Measurements from ENCODE around the gene BICC1.

BICC1 gene

DNA sequence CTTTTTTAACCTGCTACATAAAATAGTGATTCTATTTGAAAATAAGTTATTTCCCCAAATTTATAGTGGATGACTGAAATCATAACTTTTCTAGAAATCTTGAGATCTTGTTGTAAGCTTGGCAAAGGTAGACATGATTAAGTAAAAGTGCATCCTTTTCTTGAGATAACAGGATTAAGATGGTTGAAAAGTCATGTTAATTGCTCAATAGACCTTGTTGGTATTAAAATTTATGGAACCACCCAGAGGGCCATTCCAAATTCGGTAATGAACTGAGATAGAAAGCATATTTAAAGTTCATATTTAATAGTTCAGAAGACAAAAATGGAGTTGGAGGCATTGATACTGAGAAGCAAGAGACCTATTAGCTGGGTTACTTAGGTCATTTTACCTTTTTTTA, 139.1 kb downstream of the BICC1 start:
- DNase-seq: no peak

DNA sequence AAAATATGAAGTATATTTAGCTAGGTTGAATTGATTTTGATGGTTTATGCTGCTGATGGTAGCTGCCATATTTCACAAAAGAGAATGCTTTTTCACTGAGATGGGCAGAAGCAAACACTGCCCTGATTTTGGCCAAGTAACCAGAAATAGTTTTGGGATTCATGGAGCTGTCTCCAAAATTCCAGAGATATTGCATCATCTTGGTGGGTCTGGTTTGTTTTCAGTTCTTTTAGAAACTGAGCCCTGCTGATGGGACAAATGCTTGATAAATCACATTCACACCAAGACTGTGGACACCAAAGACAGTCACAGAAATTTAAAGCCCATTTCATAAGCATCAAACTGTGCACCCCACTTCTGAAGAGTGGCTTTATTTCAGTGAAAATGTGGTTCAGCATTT, 140.5 kb downstream of the BICC1 start:
- DNase-seq: no peak

DNA sequence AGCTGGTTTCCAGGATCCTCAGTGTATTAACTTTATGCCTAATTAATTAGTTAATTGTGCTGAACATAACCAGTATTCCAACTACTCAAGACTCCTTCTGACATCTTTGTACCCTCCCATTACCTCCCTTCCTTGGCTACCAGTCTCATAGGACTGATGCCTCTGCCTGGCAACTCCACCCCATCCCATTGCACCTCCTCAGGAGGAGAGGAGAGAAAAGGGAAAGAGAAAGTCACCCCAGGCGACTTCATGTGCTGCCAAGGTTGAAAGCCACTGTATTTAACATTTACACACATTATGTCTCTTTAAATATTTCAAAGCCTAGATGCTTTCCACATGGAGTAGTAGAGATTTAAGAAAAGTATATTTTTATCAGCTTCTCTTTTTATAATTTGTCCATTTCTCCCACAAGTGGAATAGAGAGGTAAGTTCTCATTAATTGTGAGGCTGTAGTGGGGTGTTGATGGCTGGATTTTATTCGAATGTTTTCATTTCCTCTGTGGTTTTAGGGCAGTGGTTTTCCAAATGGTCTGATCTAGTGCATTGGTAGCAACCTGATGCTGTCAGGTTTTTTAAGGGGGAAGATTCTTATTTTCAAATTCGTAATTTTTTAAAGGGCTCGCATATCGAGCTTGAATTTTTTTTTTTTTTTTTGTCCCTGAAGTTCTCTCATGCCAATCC, 148.0 kb downstream of the BICC1 start:
- DNase-seq: no peak

GRCh38 chr10:58661336-58661735, 148.7 kb downstream of the BICC1 start:
- no peak for DNase-seq

DNA sequence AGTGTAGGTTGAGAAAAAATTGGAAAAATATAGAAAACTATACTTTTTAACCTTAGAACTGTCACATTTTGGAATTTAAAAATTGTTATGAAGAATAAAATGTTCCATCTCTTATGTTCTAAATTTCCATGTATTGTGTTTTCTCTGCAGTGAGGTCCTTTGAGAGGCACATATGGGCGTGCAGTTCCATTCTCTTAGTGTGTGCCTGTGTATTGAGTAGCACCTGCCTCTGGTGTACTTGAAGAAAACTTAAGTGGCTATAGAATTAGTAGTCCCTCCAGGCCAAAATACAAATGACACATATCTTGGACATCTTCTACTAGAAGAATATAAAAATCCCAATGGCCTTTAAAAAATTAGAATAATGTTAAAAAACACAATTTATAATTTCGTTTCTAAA, 149.2 kb downstream of the BICC1 start:
- no peak for DNase-seq

GRCh38 chr10:58662314-58662713, 149.6 kb downstream of the BICC1 start:
- no peak for DNase-seq

- no peak for DNase-seq
Measured at GRCh38 chr10:58665361-58665760, 152.7 kb downstream of the BICC1 start.

- no peak for DNase-seq
Measured at GRCh38 chr10:58666024-58666423, 153.4 kb downstream of the BICC1 start.

DNA sequence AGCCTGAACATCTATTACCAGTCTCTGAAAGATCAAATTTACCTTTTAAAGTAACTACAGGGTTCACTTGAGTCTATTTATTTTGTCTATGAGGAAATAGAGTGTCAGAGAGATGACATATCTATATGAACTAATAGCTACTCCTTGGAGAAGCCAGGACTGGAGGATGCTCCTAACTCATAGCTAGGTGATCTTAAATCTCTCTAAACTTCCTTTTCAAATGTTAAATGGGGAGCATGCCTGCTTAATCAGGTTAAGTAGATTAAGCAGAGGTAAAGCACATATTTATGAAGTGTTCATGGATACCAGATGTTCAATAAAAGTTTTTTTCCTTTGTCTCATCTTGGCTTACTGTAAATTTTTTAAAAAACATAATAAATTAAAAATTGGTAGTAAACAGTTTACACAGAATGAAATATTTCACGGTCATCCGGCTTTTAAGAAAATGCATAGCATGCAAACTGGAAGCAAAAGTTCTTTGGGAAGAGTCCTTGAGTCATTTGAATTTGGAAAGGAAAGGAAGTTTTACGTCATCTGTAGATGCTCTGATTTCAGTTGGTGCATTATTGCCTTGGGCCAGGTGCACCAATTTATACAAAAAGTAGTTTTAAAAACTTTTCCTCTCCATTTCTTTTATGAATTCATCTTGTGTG, 155.1 kb downstream of the BICC1 start:
- no peak for DNase-seq

- DNase-seq: no peak
Measured at GRCh38 chr10:58672845-58673244, 160.2 kb downstream of the BICC1 start.

DNA sequence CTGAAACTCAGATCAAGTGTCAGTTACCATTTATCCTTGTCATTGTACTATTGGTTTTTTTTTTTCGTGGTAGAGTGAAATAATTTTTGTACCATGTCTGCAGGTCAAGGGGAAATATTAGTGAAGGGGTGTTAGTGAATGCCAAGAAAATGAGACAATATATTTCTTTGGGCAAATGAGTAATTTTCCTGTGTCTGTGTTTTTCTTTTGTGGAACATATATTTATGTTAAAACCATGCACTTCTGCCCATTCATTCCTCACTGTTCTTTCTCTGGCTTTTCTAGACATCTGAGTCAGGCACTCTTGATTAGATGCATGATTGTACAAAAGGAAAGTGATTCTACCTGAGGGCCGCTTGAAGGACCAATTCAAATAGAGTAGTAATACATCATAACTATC, 161.6 kb downstream of the BICC1 start:
- no peak for DNase-seq

DNA sequence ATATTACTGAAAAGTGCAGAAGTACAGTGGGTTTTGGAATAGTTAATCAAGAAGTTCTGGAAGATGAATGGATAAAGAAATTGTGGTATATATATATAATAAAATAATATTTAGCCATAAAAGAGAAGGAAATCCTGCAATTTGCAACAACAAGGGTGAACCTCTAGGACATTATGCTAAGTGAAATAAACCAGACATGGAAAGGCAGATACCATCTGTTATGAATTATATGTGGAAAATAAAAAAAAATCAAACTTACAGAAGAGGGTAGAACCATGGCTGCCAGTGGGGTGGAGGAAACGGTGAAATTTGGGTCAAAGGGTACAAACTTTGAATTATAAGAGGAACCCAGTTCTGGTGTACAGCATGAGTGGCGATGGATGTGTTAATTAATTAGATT, 162.6 kb downstream of the BICC1 start:
- no peak for DNase-seq

GRCh38 chr10:58691528-58691927, 178.9 kb downstream of the BICC1 start:
- DNase-seq: no peak

DNA sequence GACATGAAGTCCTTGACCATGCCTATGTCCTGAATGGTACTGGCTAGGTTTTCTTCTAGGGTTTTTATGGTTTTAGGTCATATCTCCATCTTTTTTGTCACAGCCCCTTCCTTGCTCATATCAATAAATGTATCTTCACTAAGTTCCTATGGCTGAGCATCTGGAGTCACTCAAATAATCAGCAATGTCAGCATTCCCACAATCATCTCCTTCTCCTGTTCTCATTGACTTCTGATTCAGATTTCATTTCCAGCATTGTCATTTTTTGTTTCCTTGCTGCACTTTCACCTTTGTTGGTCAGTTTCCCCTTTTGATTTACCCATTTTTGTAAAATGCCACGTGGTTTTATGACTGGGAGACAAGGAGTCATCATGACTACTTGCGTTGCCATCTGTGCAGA, 181.2 kb downstream of the BICC1 start:
- DNase-seq: no peak

DNA sequence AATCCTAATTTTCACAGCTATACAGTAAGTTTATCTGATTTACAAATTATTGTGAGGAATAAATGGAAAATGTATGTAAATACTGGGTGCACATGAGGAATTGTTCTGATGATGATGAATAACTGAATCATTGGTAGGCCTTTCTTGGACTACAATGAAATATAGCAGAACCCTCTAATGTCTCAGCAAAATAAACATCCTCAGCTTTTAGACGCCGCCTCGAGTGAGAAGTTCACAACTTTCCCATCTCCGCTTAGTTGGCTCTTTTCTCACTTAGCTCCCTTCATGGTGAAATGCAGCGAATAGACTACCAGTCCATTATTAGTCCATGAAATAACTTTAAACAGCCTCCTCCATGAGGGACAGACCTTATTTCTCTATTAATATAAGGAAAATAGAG, 182.3 kb downstream of the BICC1 start:
- DNase-seq: no peak

DNA sequence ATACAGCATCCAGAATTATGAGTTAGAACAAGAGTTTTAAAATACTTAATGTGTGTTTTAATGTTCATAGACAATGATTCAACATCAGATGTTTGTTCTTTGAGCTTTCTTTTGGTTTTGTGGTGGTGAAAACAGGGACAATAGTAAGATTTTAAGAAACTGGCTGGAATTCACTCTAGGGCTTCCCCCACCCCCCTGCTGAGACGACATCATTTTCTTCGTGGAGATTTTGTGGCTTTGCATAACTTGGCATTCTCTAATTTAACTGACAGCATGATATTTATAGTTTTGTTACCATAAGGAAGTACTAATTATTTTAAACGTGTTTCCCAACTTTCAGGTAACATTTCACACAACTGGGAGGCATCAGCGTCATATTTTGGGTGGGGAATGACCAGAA, 184.1 kb downstream of the BICC1 start:
- no peak for DNase-seq

DNA sequence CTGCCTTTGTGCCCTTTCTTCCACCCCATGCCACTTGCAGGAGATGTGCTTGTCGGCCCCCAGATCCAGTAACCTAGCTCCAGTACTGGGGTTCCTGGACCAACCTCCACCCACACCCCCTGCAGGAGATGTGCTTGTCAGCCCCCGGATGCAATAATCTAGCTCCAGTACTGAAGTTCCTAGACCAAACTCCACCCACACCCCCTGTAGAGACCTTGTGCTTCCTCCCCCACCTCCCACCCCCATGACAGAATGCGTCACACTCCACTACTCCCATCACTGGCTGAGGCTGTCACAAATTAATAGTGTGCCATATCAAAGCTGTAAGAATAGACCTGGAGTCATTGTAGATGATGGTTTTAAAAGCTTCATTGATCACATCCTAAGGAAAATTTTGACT, 185.0 kb downstream of the BICC1 start:
- no peak for DNase-seq

GRCh38 chr10:58698777-58699356, 186.2 kb downstream of the BICC1 start:
- no peak for DNase-seq

- DNase-seq: no peak
Measured at GRCh38 chr10:58700591-58700990, 187.9 kb downstream of the BICC1 start.

DNA sequence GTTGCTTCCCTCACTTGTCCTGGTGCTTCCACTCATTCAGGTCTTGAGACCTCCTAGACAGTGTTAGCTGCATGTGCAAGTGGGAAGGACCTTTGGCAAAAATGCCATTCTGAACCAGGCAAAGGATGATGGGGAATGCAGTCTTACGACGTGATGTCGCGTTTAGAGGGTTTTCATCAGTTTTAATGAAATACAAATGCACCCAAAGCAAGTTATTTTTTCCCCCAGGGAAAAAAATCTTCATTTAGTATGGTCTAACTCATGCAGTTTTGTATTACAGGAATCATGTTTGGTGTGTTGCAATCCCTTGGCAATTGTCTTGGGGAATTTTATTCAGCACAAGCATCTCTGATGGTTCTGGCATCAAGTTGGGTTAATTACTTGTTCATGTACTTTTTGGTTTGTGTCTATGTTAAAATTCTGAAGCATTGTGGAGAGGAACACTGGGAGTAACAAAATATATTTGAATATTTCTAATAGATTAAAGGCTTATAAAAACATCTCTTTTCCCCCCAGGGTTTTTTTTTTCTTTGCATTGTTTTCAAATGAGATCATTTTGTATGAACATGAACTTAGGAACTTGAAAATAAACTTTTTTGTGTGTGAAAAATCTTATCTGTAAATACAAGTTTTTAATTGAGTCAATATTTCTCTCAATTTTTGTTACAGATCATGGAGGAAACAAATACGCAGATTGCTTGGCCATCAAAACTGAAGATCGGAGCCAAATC, 188.9 kb downstream of the BICC1 start:
- DNase-seq: no peak

DNA sequence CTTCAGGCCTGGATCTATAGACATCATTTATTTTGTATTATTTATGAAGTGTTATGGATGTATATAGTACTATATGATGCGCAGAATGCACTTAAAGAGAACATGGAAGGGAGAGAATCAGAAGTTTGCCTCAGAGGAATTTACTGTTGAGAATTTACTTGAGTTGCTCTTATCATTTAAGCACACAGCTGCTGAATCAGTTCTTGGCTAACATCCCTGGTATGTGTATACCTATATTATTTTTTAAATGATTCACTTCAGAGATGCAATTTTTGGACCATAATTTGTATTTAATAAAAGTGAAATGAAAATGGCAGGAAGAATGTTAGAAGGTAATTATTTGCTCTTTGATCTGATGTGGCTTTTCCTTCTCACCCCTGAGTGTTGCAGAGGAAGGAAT, 191.6 kb downstream of the BICC1 start:
- no peak for DNase-seq

GRCh38 chr10:58704671-58705141, 192.0 kb downstream of the BICC1 start:
- no peak for DNase-seq

- no peak for DNase-seq
Measured at GRCh38 chr10:58706836-58707235, 194.2 kb downstream of the BICC1 start.

GRCh38 chr10:58712141-58712540, 199.5 kb downstream of the BICC1 start:
- no peak for DNase-seq
